Activated T-cell treated with anti-CD3 and anti-CD28 coated beads, Interleukin-2, amount 50 U/mL, for 1 hour (primary cell): ENCODE results near the gene ZNF101.

ENCODE experiments used
- DNase-seq: peaks from one replicate; pipeline ENCODE4 v3.0.0-alpha.2; 2020

Gene ZNF101

DNA sequence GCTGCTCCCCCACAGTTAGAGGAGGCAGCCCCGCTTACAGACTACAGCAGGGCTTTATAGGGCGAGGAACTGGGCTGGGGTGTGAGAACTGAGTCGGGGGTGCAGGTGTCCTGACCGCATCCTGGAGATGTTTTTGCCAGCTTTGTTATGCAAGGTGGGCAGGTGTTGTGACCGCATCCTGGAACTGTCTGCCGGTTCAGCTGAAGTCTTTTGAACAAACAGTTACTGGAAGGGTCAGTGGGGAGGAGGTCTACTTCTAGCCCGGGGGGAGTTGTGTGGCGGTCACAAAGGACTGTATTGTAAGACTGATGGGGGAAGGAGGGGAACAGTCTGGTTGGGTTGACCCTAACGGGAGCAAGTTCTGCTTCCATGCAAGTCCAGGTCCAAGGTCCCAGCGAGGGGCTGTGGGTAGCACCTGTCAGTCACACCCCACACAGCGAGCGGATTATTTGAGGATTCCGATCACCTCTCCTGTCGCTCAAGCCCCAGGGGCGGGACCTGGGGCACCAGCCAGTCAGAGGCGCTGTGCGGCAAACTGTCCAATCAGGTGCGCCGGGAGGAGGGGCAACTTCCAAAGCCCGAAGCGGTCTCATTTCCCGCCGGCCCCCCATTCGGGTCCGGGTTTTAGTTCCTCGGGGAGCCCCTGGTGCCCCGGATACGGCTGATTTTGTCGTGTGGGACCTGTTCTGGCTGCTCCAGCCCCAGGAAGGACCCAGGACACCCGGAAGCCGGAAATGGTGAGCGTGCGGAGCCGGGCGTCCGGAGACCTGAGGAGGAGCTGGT is at the start of gene ZNF101:
TSS of gene ZNF101 (plus strand) at position 610 of the 783 bp plus-strand sequence. CDS start at position 735, 125 bp downstream.
- peak; percentile 91 for DNase-seq

DNA sequence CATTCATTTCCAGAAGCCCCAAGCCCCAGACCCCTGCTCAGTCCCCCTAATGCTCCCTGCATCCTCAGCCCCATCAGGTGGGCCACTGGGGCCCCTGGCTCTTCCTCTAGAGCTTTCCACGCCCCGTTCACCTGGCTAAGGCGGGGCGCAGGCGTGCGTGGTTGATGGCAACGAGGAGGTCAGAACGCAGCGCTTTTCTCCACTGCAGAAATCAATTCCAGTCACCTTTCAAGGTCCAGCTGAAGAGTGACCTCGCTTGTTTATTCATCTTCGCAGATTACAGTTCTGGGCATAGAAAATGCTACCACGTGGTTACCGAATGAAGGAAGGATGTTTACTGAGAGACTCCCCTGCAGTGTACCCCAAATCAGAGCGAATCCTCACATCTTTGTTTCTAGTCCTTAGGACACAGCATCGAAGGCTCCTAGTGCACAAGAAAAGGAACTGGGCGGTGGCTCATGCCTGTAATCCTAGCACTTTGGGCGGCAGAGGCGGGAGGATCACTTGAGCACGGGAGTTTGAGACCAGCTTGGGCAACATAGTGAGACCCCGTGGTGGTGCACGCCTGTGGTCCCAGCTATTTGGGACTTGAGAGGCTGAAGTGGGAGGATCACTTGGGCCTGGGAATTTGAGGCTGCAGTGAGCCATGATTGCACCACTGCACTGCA is 49.3 kb upstream of the ZNF101 start:
- no peak for DNase-seq

DNA sequence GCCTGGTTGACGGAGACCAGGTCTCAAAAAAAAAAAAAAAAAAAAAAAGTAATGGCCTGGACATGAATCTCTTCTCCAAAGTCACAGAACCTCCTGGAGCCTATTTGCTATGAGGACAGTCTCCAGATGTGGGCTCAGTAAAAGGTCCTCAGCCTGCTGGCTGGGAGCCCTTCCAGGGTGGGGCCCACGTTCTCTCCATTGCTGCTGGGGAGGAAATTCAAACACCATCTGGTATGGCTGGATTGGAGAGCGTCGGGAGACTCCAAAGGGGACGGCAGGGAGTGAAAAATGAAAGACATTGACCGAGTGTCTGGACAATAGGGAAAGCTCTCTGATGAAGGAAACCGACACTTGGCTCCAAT is 48.8 kb upstream of the ZNF101 start:
- no peak for DNase-seq

DNA sequence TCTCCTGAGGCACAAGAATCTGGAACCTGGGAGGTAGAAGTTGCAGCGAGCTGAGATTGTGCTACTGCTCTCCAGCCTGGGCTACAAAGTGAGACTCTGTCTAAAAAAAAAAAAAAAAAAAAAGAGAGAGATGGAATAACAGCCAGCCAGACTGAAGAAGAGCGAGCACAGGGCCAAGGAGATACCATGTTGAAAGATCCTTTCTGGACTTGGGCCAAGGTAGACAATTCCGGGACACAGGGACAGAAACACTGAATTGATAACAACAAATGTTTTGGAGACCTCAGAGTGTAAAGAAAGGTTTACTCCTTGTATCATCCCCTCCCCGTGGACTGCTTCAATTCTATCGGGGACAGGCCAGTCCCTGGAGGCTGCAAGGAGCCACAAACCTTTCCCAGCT is 45.3 kb upstream of the ZNF101 start:
- no peak for DNase-seq

DNA sequence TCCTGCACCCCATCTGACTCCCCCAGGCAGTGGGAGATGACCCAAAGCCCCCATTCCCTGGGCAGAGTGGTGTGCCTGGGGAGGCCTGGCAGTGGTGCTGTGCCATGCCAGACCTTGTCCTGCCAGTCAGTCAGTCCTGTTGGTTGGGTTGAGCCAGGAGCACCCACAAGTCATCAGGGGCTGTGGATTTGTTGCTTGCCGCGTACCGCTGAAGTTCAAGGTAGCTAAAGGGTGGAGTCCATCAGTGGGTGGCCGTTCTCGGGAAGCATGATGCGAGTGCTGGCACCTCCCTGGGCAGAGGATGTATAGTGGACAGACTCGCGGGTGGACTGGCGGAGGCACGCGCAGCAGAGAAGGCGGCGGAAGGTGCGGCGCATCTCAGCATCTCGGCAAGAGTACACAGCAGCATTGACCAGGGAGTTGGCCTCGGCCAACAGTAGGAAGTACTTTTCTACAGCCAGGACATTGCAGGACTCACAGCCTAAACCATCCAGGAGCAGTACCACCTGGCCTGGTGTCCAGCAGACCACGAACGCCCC is 44.5 kb upstream of the ZNF101 start:
- no peak for DNase-seq

DNA sequence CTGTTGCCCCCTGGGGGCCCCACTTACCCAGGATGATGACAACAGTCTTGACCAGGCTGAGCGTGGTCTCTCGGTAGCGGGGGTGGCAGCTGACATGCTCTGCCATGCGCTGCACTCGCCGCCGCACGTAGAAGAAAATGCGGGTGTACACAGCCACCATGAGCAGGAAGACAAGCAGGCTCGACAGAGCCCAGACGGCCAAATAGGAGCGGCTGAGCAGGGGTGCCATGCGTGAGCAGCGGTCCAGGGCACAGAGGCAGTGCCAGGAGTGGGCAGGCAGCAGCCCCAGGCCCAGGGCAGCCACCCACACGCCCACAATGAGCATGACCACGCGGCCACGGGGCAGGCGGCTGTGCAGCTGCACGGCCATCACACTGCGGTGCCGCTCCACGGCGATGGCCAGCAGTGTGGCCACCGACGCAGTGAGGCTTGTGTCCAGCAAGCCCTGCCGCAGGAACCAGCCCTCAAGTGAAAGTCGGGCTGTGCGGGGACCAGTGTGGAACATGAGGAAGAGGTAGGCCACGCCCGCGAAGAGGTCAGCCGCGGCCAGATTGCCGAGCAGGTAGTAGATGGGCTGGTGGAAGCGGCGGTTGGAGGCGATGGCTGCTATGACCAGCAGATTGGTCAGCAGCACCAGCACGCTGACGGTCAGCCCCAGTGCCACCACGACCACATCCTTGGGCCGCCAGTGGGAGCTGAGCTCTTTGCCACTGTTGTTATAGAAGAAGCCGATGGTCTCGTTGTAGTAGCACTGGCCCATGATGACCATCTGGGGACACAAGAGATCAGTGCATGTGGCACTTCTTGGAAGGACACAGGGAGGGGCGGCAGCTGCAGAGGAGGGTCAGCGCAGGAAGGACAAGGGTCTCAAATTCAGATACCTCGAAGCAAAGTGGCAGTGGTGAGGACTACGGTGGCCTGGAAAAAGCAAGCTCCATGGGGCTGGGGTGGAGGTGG is 41.8 kb upstream of the ZNF101 start:
- DNase-seq, result no peak

DNA sequence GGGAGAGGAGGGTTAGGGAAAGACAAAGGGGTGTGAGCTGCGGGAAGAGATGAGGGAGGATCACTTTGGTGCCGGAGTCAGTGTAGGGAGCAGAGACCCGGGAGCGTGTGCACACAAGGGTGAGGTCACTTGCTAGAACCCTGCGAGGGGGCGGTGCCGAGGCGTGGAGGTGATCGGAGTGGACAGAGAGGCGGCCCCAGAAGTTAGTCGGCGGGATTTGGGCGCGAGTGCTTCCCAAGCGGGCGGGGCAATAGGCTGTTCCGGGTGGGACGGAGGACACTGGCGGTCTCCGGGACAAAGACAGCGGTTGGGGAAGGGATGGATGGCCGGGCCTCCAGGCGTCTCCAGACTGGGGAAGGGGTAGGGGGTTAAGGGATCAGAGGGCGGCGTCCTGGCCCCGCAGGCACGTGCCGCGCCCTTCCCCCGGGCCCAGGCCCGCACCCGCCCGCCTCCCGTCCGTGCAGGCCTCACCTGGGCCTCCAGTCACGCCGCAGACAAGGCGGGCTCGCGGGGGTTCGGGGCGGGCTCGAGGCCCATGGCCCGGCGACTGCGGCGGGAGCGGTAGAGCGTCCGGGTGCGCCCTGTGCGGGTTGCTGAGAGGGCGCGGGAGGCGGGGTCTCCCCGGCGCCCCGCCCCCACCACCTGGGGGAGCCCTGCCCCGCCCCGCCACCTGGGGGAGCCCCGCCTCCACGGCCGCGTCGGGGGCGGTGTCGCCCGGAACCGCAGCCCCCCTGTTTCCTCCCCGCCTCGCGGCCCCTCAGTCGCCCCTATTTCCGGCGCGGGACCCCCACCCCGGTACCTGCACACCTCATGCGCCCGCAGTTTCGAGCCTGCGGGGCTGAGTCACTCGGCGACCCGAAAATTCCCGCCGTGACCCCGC is 40.8 kb upstream of the ZNF101 start, which contains the start of gene LPAR2:
TSS of gene LPAR2 (minus strand) at position 600 of the 880 bp plus-strand sequence. CDS start 945 bp downstream, outside the sequence.
- peak; percentile 86 for DNase-seq

DNA sequence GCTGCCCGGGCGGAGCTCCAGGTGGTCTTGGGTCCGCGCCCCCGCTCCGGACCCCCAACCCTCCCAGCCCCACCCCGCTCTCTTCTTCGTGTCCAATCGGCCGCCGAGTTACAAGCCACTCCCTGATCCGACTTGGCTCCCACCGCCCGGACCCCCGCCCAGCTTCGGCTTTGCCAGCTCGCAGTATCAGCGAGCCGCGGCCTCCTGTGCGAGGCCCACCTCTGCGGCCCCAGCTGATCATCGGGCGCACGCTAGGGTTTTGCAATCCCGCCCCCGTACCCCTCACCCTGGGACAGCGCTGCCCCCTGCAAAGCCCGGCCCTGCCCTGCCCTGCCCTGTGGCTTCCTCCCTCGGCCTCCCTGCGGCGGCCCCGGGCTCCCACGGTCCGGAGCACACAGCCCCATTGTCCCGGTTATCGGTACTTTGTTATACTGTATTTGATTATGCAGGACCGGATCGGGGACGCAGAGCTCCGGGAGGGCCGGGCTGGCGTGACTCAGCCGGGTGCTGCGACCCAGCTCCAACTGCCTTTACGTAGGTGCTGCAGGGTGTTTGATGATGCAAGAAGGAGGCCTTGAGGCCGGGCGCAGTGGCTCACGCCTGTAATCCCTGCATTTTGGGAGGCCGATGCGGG is 40.0 kb upstream of the ZNF101 start:
- peak; percentile 69 for DNase-seq

DNA sequence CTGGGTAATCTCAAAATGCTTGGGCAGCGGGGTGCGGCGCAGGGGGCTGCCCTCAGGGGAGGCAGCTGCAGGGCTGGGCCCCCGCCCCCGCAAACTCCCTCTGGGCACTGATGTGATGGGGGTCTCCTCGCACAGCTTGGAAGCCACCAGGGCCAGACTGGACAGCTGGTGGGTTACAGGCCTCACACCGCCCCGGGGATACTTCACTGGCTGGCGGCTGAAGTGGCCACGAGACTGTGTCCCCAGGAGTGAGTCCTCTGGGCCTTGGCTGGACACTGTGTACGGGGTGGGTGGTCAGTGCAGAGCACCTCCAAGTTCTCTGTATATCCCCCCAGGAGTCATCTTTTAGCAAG is 38.6 kb upstream of the ZNF101 start:
- no peak for DNase-seq

DNA sequence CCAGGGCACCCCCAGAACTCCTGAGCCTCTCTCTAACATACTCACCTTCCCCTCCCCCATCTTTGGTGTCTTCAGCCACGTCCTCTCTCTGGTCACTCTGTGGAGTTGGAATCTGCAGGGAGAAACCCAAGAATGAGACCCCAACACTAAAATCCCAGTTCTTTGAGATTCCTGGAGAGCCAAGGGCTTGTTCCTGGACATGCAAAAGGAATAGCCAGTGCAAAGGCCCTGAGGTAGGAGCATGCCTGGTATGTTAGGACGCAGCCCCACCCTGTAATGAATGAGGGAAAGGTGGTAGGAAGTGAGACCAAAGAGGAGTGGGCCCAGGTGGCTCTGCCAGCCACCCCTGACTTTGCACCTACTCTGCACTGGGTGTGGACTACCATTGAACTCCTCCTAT is 38.2 kb upstream of the ZNF101 start:
- no peak for DNase-seq

DNA sequence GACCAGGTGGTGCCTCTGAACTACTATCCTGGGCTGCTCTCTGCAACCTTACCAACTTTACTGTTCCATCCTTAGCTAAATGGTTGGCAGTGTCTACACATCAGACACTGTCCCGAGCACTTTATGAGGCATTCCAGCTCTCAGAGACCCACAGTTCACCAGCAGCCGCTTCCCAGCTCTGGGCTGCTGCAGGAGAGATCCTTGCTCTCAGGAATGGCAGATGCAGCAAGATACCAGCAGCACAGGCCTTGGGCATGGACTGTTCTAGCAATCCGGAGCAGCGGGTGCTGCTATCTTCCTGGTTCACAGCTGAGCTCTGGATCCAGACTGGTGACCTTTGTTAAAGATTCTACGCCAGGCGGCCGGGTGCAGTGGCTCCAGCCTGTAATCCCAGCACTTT is 37.3 kb upstream of the ZNF101 start:
- DNase-seq, result no peak

DNA sequence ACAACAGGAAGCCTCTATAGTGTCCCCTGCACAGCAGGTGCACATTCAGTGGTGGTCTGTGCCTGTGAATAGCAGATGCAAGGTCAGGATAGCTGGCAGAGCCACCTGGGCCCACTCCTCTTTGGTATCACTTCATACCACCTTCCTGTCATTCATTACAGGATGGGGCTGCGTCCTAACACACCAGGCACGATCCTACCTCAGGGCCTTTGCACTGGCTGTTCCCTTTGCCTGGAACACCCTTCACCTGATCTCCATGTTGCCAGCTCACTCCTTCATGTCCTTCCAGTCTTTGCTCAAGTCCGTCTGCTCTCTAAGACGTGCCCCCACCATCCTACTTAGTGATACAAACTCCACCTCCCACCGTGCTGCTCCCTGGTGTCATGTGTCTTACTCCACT is 36.0 kb upstream of the ZNF101 start:
- DNase-seq, result no peak

DNA sequence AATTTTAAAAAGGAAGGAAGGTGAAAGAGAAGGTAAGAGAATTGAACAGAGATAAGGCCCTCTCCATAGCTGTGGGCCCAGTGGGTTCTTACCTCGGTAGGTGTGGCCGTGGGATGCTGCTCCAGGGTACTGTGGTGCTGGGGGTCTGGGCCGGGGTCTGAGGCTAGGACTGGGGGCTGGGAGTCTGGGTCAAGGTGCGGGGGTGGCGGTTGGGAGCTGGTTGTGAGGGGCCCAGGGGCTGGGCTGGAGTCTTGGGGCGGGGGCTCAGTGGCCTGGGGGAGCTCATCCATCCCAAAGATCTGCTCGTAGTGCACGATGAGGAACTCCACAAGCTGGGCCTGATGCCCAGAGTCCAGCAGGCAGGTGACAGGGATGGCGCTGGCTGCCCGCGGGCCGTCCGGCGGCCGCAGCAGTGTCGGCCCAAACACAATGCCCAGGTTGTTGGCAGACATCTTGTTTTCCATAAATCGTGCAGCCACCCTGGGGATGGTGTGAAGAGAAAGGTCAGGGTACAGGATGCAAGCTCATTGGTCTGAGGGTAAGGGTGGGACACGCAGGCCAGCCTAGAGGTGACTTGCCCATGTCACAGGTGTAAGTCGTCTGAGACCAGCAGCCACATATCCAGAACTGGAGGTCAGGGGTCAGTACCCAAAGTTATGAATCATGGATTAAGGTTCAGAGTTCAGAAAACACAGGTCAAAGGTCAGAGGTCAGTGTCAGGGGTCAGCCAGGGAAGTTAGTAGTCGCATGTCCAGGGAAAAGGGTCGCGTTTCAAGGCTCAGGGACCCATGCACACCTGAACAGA is 34.7 kb upstream of the ZNF101 start:
- DNase-seq, result no peak

DNA sequence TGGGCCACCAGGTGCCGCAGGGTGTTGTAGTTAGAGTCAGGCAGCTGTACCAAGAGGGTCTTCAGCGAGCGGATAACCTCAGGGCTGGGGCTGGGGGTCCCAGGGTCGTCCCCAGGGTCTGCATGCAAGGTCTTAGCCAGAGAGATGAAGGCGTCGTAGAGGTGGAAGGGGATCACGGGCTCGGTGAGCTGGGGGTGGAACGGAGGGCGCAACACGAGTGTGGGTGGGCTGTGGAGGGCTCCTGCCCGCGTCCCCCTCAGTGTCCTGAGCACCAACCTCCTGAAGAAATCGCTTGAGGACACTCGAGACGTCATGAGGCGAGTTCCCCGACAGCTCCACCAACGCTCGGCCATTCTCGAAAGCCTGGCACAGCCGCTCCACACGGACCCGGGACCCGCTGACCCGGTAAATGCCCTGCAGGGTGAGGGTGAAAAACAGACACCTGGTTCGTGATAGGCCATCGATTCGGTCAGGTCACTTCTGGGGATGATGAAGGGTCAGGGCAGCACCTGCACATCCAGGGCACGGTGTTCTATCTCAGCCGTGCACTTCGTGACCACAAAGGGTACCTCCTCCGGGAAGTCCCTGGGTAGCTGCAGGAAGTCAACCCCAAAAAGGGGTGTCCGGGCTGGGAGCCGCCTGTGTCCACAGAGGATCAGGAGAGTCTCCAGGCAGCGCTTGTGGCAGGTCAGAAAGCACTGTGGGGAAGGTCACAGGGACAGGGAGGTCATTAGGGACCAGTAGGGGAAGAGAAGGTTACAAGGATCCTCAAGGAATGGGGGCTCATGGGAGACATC is 33.9 kb upstream of the ZNF101 start:
- DNase-seq, result no peak

DNA sequence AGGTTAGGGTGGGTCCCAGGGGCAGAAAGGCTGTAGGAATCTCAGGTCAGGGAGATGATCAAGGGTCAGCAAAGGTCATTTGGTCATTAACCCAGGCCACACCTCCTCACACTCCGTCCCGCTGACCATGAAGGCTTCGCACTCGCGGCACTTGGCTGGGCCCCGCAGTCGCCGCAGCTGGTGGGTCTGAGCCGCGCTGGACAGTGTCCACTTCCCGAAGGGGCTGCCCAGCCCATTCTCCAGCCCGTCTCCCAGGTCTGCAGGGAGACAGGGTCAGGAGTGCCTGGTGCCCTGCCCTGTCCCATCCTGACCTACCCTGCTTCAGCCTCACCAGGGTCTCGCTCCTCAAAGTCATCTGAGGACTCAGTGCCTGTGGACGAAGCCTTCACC is 33.3 kb upstream of the ZNF101 start:
- DNase-seq, result no peak

DNA sequence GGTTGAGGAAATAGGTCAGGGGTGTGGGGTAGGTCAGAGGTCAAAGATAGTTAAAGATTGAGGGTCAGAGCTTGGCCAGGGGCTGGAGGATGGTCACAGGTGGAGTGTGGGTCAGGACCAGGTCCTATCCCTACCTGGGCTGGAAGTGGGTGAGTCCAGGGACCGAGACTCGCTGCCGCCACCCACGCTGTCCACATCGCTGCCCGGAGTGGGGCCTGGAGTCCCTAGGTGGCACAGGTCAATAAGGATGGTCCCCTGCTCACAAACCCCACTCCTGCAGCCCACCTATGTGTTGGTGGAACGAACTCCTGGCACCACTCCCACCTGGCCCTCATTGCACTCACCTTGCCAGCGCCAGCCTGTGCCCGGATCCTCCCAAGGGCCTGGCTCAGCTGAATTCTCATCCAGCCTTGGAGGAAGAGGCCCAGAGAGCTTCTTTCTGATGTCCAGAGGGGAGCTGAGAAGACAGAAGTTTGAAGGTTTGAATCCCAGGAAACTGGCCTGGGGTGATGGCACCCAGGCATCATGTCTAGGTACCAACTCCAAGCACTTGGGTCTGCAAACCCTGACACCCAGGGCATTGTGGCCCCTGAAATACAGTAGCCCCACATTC is 32.0 kb upstream of the ZNF101 start:
- DNase-seq, result no peak

DNA sequence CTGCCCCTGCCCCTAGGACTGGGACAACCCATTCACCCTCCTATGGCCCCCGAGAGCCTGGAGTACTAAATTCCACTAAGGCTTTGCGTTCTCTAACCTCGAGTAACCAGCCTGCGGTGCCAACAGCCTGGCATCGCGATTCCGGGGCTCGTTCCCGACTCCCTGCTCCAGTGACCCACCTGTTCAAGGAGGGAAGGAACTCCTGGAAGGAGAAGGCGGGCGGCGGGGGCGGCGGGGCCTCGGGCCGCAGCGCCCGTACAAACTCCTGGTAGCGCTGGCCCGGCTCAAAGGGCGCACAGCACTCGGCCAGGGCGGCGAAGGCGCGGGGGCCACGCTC is 31.5 kb upstream of the ZNF101 start:
- DNase-seq, result no peak

DNA sequence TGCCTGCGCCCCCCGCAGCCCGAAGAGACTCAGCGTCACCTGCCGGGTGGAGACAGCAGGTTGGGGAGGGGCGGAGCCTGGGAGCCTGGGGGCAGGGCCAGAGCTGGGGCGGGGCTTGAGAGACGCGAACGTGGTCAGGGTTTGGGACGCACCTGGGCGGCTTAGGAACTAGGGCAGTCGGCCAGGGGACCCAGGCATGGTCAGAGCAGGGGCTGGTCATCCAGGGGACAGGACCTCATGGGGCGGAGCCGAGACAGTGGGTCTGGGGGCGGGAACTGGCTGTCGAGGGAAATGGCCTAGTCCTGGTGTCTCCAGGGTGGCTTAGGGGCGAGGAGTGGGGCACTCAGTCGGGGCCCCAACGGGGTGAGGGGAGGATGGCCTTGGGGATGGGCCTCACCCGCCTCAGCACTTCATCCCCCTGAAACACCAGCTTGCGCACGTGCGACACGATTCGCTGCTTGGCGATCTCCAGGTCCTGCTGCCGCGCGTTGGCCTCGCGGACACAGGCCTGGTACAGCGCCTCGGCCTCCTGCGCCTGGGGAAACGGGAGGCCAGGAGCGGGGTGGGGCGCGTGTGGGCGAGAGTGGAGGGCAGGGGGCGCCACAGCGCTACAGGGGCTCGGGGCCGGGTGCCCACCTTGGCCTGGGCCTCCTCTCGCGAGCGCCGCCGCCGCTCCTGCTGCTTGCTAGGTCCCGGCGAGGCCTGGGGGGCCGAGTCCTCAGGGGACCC is 31.0 kb upstream of the ZNF101 start:
- DNase-seq, result no peak
